Pancreas (tissue), 10 donors: ENCODE data around the gene MACROD2. TPM values are rescaled to one million over a fixed set of nuclear protein-coding genes. Genes with fewer than 3 reads are reported as not detected.

Experiments
- ATAC-seq, 4 donors: fragments of 200-7000 bp; cut with Tn5 transposase; one replicate each; pipeline versions ENCODE4 v1.8.0 to v1.9.1; 2020; ENCODE audit warnings: mild to moderate bottlenecking in 4 of 4, moderate library complexity in 4 of 4
- DNase-seq, 6 donors: peaks; one replicate each; pipeline ENCODE4 v3.0.0-alpha.2; 2020
- FAIRE-seq: peaks from 2 replicates; lab custom pipeline; 2012; peaks lifted over from hg19 to GRCh38; lab: Jason Lieb, UNC
- H3K27ac ChIP-seq, 4 donors: fragments of 200-600 bp; sonication (generic); 1 replicate in 3 of 4; 2 replicates in 1 of 4; pipeline versions ENCODE4 v1.5.0 to v1.8.0; 2020
- H3K27me3 ChIP-seq, 4 donors: fragments of 200-600 bp; one replicate each; pipeline ENCODE4 v1.8.0; 2021
- H3K36me3 ChIP-seq, 3 donors: fragments of 200-600 bp; sonication (generic) in 1 of 3; one replicate each; pipeline versions ENCODE4 v1.5.0 to v1.8.0; 2020 to 2021
- H3K4me1 ChIP-seq, 3 donors: fragments of 200-600 bp; one replicate each; pipeline ENCODE4 v1.8.0; 2021
- H3K4me3 ChIP-seq, 4 donors: fragments of 200-600 bp; sonication (generic) in 2 of 4; one replicate each; pipeline versions ENCODE4 v1.5.0 to v1.8.0; 2020 to 2021
- H3K9me3 ChIP-seq, 4 donors: fragments of 200-600 bp; one replicate each; pipeline ENCODE4 v1.8.0; 2021
- WGBS, 2 donors: extraction: QIAGEN DNeasy Blood & Tissue Kit; methylation state at CpG; one replicate each; pipeline ENCODE4 v1.1.7; 2013; 5-methylcytosine and 5-hydroxymethylcytosine counted together
- intact Hi-C, 3 donors: fragments of 100-400 bp; cut with DNase I; formaldehyde crosslinking; loops; one replicate each; pipeline versions ENCODE4 v1.11.1 to v1.14.2; 2022
- polyA plus RNA-seq, 2 donors: library from polyadenylated mRNA; stranded (reverse); fragments of 200-250 nt; gene quantifications; one replicate each; pipeline ENCODE4 v1.2.3, GENCODE V29; 2013
- total RNA-seq, 6 donors: library from RNA; stranded (reverse); fragmentation: NEBNext Ultra II Directional in 4 of 6; extraction: Animal tissue kit (Norgen Biotek cat#: 25700) in 4 of 6; gene quantifications; one replicate each; pipeline versions ENCODE4 v1.2.1 to v1.2.4, GENCODE V29; 2021 to 2023
- TF ChIP-seq, protein P1 (sequence below), 4 donors: fragments of 200-600 bp; sonication (generic) in 3 of 4; IDR thresholded peaks; one replicate each; pipeline versions ENCODE4 v1.5.0 to v1.8.0; 2021; ENCODE audit warnings: antibody characterized with exemption in 4 of 4
- donor health status: healthy with polysubstance abuse.
- donor health status: DM: no; HTN: no; CAD: no; lungs with moderate emphysema.
- donor health status: DM: no; HTN: no; CAD: no.
- donor health status: control.
- donor health status: control.
- donor health status: Bipolar disorder and iron deficiency.
- donor health status: DM: yes; HTN: yes; CAD: no.
- donor health status: DM: no; HTN: no; CAD: no.
- donor health status: DM: no; HTN: no; CAD: no.
- donor health status: DM: yes; HTN: yes; CAD: no.

MACROD2 gene
- total and polyA plus RNA-seq, 8 donors: 1.7 to 4.9 (median 2.7) TPM

DNA sequence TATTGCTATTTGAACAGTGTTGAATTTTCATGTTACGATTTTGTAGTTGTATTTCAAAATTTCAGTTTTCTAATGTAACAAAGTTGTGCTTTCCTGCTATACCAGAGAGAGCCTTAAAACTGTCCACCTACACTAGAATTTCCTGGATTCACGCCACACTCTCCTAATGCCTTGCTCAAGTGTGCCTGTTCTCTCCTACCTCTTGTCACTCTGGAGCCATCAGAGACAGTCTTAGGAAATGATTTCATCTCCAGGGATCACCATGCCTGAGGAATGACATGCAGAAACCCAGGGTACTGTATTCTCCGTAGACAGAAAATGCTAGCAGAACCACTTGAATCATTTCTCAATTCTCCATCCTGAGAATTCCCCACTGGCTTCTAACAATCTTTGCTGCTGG, 1910.3 kb downstream of the MACROD2 start:
- no peak for FAIRE-seq
- DNase-seq: no peak
- H3K27me3 ChIP-seq: no peaks in the 10 kb centered on the region
- no peak overlapping the region for H3K27ac ChIP-seq
- WGBS, 2 donors: 63 to 75% methylated on average over 3 of the region's 3 CpGs
- no peaks in the 10 kb centered on the region for H3K4me1 ChIP-seq
- no peaks in the 10 kb centered on the region for H3K36me3 ChIP-seq
- intact Hi-C loops: no loop called here
- TF ChIP-seq, protein P1, sequence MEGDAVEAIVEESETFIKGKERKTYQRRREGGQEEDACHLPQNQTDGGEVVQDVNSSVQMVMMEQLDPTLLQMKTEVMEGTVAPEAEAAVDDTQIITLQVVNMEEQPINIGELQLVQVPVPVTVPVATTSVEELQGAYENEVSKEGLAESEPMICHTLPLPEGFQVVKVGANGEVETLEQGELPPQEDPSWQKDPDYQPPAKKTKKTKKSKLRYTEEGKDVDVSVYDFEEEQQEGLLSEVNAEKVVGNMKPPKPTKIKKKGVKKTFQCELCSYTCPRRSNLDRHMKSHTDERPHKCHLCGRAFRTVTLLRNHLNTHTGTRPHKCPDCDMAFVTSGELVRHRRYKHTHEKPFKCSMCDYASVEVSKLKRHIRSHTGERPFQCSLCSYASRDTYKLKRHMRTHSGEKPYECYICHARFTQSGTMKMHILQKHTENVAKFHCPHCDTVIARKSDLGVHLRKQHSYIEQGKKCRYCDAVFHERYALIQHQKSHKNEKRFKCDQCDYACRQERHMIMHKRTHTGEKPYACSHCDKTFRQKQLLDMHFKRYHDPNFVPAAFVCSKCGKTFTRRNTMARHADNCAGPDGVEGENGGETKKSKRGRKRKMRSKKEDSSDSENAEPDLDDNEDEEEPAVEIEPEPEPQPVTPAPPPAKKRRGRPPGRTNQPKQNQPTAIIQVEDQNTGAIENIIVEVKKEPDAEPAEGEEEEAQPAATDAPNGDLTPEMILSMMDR (IDR thresholded peaks at IDR 0.05): no peak
- no peaks in the 10 kb centered on the region for H3K9me3 ChIP-seq
- no peak for ATAC-seq
- no peak overlapping the region for H3K4me3 ChIP-seq

GRCh38 chr20:15909995-15910394, 1914.7 kb downstream of the MACROD2 start:
- intact Hi-C loops: no loop called here
- Histone ChIP-seq H3K9me3 (no peaks in the 10 kb centered on the region), H3K4me3 (no peak overlapping the region), H3K36me3 (no peaks in the 10 kb centered on the region), H3K27ac (no peak overlapping the region), H3K4me1 (no peaks in the 10 kb centered on the region), H3K27me3 (no peaks in the 10 kb centered on the region)
- 82 to 90% methylated on average over 2 of the region's 2 CpGs for WGBS, 2 donors
- no peak for FAIRE-seq
- ATAC-seq: no peak
- TF ChIP-seq, protein P1 (IDR thresholded peaks at IDR 0.05): no peak
- DNase-seq: no peak

DNA sequence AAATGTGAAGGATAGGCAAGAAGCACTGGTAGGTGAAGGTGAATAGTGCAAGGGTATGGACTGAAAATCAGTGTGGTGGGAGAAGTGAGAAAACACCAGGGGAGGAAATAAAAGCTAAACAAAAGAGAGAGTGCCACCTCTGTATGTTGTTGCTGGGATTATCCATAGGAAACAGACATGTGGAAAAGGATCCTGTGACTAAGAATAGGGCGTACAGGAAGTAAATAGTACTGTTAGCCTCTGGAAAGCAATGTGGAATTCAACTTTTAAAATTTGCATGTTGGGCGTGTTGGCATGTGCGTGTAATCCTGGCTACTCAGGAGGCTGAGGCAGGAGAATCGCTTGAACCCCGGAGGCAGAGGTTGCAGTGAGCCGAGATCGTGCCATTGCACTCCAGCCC, 1916.3 kb downstream of the MACROD2 start:
- TF ChIP-seq, protein P1 (IDR thresholded peaks at IDR 0.05): no peak
- DNase-seq (no peak), ATAC-seq (no peak), FAIRE-seq (no peak)
- Histone ChIP-seq H3K36me3 (no peaks in the 10 kb centered on the region), H3K4me1 (no peaks in the 10 kb centered on the region), H3K4me3 (no peak overlapping the region), H3K27ac (no peak overlapping the region), H3K9me3 (no peaks in the 10 kb centered on the region), H3K27me3 (no peaks in the 10 kb centered on the region)
- WGBS, 2 donors: 74 to 81% methylated on average over 7 of the region's 7 CpGs
- intact Hi-C loops: no loop called here

DNA sequence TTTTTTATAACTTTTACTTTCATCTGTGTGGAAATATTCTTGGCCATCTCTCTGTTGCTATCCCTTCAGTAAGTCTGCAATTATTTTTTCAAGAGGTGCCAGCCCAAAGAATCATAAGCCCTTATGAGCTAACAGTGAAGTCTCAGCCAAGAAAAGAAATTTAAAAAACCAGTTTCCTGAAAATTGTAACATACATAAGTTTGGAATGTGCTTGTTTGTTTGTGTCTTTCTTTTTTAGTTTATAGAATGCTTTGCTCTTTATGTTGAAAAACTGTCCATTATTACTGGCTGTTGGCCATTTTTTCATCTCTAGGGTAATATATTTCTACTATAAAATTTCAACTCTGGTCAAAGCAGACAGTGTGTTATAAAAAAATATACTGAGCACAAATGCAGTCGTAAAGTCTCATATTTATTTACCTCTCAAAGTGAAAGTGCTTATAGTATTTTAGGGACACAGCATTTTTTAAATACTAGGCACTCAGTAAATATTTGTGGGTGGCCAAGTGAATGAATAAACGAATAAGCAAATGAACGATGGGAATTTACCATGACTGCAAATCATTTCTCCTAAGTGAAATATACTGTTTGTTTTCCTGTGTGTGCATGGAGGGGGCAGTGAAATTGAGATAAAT, 1918.2 kb downstream of the MACROD2 start:
- ATAC-seq (no peak), DNase-seq (no peak), FAIRE-seq (no peak)
- no peaks in the 10 kb centered on the region for H3K27me3 ChIP-seq
- H3K4me1 ChIP-seq: no peaks in the 10 kb centered on the region
- no peaks in the 10 kb centered on the region for H3K9me3 ChIP-seq
- H3K36me3 ChIP-seq: no peaks in the 10 kb centered on the region
- intact Hi-C loops: no loop called here
- H3K4me3 ChIP-seq: no peak overlapping the region
- WGBS, 2 donors: 12 to 15% methylated on average over 3 of the region's 3 CpGs
- TF ChIP-seq, protein P1 (IDR thresholded peaks at IDR 0.05): no peak
- H3K27ac ChIP-seq: no peak overlapping the region

- ATAC-seq: no peak
- Histone ChIP-seq H3K36me3 (no peaks in the 10 kb centered on the region), H3K4me1 (no peaks in the 10 kb centered on the region), H3K27me3 (no peaks in the 10 kb centered on the region), H3K4me3 (no peak overlapping the region), H3K27ac (no peak overlapping the region), H3K9me3 (no peaks in the 10 kb centered on the region)
- intact Hi-C loops: no loop called here
- FAIRE-seq: no peak
- TF ChIP-seq, protein P1 (IDR thresholded peaks at IDR 0.05): no peak
- DNase-seq: no peak
- WGBS, 2 donors: 60 to 71% methylated on average over 5 of the region's 5 CpGs
Measured at GRCh38 chr20:15916623-15917022, 1921.3 kb downstream of the MACROD2 start.
